GM12892 (cell line): ENCODE results near the gene RRP36.

Experiments
- POLR2AphosphoS5 ChIP-seq: IDR thresholded peaks from 2 replicates; pipeline ENCODE4 v1.6.1; 2011; ENCODE audit warnings: low read depth, low read length, control low read depth
- TAF1 ChIP-seq: IDR thresholded peaks from 2 replicates; pipeline ENCODE4 v1.6.1; 2011; ENCODE audit warnings: low read depth, mild to moderate bottlenecking, control low read depth, low read length, borderline replicate concordance

DNA sequence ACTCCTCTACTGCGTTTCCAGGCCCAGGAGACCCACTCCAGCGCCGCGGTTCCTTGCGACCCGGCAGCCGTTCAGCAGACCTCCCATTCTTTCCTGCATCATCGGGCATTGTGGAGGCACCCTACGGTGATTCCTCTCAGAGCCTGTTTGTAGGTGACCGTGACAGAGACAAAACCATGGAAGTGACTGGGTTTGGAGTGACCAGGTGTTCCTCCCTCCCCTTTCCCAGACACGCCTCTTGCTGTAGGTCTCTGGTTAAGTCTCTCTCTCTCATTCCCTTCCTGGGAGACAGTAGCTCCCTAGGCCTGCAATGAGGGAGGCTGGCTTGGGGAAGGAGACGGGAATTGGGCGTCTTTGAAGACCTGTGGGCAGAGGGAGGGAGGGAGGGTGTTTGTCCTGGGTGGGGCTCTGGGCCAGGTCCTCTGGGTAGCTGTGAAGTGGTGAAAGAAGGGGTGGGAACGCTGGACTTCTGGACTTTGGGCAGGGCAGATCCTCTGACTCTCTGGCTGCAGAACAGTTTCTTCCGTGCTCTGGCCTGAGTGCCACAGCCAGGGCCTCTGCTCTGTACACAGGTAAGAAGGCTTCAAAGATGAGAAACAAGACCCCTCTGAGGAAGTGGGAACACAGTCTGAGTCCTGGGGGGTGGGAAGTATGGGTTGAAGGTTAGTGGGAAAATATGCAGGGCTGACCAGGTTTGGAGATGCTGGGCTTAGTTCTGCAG lies 38.8 kb downstream of the RRP36 start:
- TF ChIP-seq POLR2AphosphoS5 (no peak), TAF1 (no peak)
